HG02642 (cell line): ENCODE data around the gene JAK1.

Source experiments
- ATAC-seq: cut with Tn5 transposase; IDR thresholded peaks from one replicate; pipeline ENCODE4 v1.9.1; 2021; ENCODE audit warnings: mild to moderate bottlenecking; ENCODE audit not compliant: unreplicated experiment, poor library complexity

The JAK1 gene

GRCh38 chr1:64895500-64895899 lies 70.8 kb downstream of the JAK1 start:
- ATAC-seq = peak; percentile 72

GRCh38 chr1:64894438-64895196 lies 71.7 kb downstream of the JAK1 start:
- no peak for ATAC-seq

GRCh38 chr1:64893921-64894320 lies 72.4 kb downstream of the JAK1 start:
- no peak for ATAC-seq

GRCh38 chr1:64892576-64893573 lies 73.5 kb downstream of the JAK1 start:
- ATAC-seq = no peak

- no peak for ATAC-seq
These were observed 74.9 kb downstream of the JAK1 start for GRCh38 chr1:64891448-64891825.

- no peak for ATAC-seq
These were observed 75.5 kb downstream of the JAK1 start for GRCh38 chr1:64890699-64891447.

- ATAC-seq = no peak
These were observed 78.6 kb downstream of the JAK1 start for GRCh38 chr1:64887689-64888217.

- no peak for ATAC-seq
These were observed 79.5 kb downstream of the JAK1 start for GRCh38 chr1:64886877-64887276.

- ATAC-seq = no peak
These were observed 80.7 kb downstream of the JAK1 start for GRCh38 chr1:64885648-64886047.

- no peak for ATAC-seq
These were observed 81.9 kb downstream of the JAK1 start for GRCh38 chr1:64884261-64885040.

GRCh38 chr1:64882574-64883255 lies 83.6 kb downstream of the JAK1 start:
- ATAC-seq = peak; percentile 43

GRCh38 chr1:64881281-64881680 lies 85.1 kb downstream of the JAK1 start:
- ATAC-seq = no peak

- ATAC-seq = no peak
These were observed 85.9 kb downstream of the JAK1 start for GRCh38 chr1:64880449-64880848.

GRCh38 chr1:64878931-64879611 lies 87.3 kb downstream of the JAK1 start:
- no peak for ATAC-seq

GRCh38 chr1:64878090-64878489 lies 88.3 kb downstream of the JAK1 start:
- no peak for ATAC-seq

GRCh38 chr1:64877598-64877997 lies 88.8 kb downstream of the JAK1 start:
- no peak for ATAC-seq

- ATAC-seq = no peak
These were observed 89.2 kb downstream of the JAK1 start for GRCh38 chr1:64877151-64877550.

GRCh38 chr1:64875606-64876005 lies 90.7 kb downstream of the JAK1 start:
- ATAC-seq = no peak
